ENCODE data around the gene SLC7A6. TPM values are rescaled to one million over a fixed set of nuclear protein-coding genes. Genes with fewer than 3 reads are reported as not detected.

Gene SLC7A6
- total and polyA plus RNA-seq, 2 of the 8 experiments (the other 6 are each of a cell fraction or from before 2014, with no cell fraction given) = 28.0 to 37.8 TPM

- ChIA-PET CTCF (ENCODE audit: partially characterized antibody) (interaction anchor here (2.8 kb wide), 1 partner anchor 129 kb away, joined by 9 read pairs; no protein-coding TSS in a partner anchor), POLR2A (ENCODE audit: partially characterized antibody) (no interaction called here)
- no peak for FAIRE-seq
Observed at GRCh38 chr16:68223072-68223471, 41.3 kb upstream of the SLC7A6 start.

More at GRCh38 chr16:68223072-68223471, 41.3 kb upstream of the SLC7A6 start:
- H2BK12ac ChIP-seq (ENCODE audit: low read depth, low read length) = no peak overlapping the region
- H3K4me3 ChIP-seq (ENCODE audit: extremely low read depth in 1 of 4, insufficient read depth in 2 of 4, low read depth in 3 of 4, low read length in 4 of 4) = no peak overlapping the region
- 86% methylated on average over 1 of the region's 1 CpG; no CpG with 5 or more reads in 1 of the 2 experiments for WGBS, 2 experiments (ENCODE audit: extremely low coverage in 1 of 2, insufficient coverage in 1 of 2, insufficient read length in 1 of 2, insufficient replicate concordance in 2 of 2, low coverage in 1 of 2, low lambda C conversion rate in 2 of 2, missing lambda C conversion rate in 1 of 2)
- H3K18ac ChIP-seq (ENCODE audit: extremely low read depth, low read length) = no peak overlapping the region
- no peak overlapping the region for H2BK5ac ChIP-seq (ENCODE audit: low read depth, low read length)
- peaks cover 0 to 2% (median 0%) of the 10 kb centered on the region in 4 experiments; a peak in 1 of 7 replicates for H3K4me1 ChIP-seq (replicated peaks in 1 of 4; ENCODE audit: control insufficient read depth in 3 of 4, insufficient read depth in 4 of 4, low read length in 3 of 4)
- H4K8ac ChIP-seq (ENCODE audit: extremely low read depth, insufficient read depth, low read length) = no peak overlapping the region
- no peak overlapping the region for H4K91ac ChIP-seq (replicated peaks; ENCODE audit: insufficient read length, low read length)
- no peak overlapping the region for H3K23ac ChIP-seq (ENCODE audit: insufficient read length)
- no peak overlapping the region for H2BK20ac ChIP-seq (ENCODE audit: low read length)
- H3K14ac ChIP-seq (ENCODE audit: insufficient read length) = no peak overlapping the region
- no peaks in the 10 kb centered on the region for H3K23me2 ChIP-seq (ENCODE audit: low read depth, low read length)
- no peak overlapping the region for H3K4me2 ChIP-seq (ENCODE audit: insufficient read depth in 1 of 2, low read depth in 2 of 2, low read length in 2 of 2)
- H3K56ac ChIP-seq (replicated peaks; ENCODE audit: insufficient read length, low read depth, low read length) = no peak overlapping the region
- peaks cover 0 to 4% (median 0%) of the 10 kb centered on the region in 4 experiments; a peak in 4 of 8 replicates for H3K36me3 ChIP-seq (ENCODE audit: control insufficient read depth in 2 of 4, insufficient read depth in 4 of 4, low read length in 3 of 4)
- no peaks in the 10 kb centered on the region for H3K27me3 ChIP-seq (replicated peaks in 1 of 4; ENCODE audit: control insufficient read depth in 3 of 4, extremely low read depth in 1 of 4, insufficient read depth in 3 of 4, low read length in 3 of 4)
- H4K20me1 ChIP-seq (replicated peaks in 1 of 2; ENCODE audit: control insufficient read depth in 1 of 2, insufficient read depth in 2 of 2, low read length in 2 of 2) = no peaks in the 10 kb centered on the region
- TF ChIP-seq YY1 (IDR thresholded peaks at IDR 0.05; ENCODE audit: low read depth, low read length) (no peak), ATF2 (IDR thresholded peaks at IDR 0.05; ENCODE audit: low read length) (no peak), USF2 (IDR thresholded peaks at IDR 0.05; ENCODE audit: low read length) (no peak), TBP (IDR thresholded peaks at IDR 0.05; ENCODE audit: low read depth, low read length) (no peak), RNF2 (IDR thresholded peaks at IDR 0.05; ENCODE audit: borderline replicate concordance, low read depth, low read length, missing control alignments, poor library complexity, severe bottlenecking) (no peak), TAF1 (IDR thresholded peaks at IDR 0.05; ENCODE audit: low read depth, low read length) (no peak), RFX5 (IDR thresholded peaks at IDR 0.05; ENCODE audit: borderline replicate concordance, low read depth, low read length) (no peak), ASH2L (IDR thresholded peaks at IDR 0.05; ENCODE audit: low read length) (no peak)
- H2AFZ ChIP-seq (ENCODE audit: low read length) = no peak overlapping the region
- H2AK5ac ChIP-seq (ENCODE audit: low read depth, low read length) = no peak overlapping the region
- no peaks in the 10 kb centered on the region for H3K79me1 ChIP-seq (ENCODE audit: low read depth, low read length)
- no peak for DNase-seq (ENCODE audit: low read depth in 1 of 2, low spot score in 2 of 2)
- no peak overlapping the region for H2BK120ac ChIP-seq (replicated peaks; ENCODE audit: low read depth, low read length)
- H3K27ac ChIP-seq (ENCODE audit: low read depth, low read length) = no peak overlapping the region
- no peak overlapping the region for H3K9ac ChIP-seq (replicated peaks in 1 of 4; ENCODE audit: extremely low read depth in 1 of 4, low read depth in 3 of 4, low read length in 3 of 4)
- no peaks in the 10 kb centered on the region for H3K79me2 ChIP-seq (ENCODE audit: control insufficient read depth in 1 of 2, insufficient read depth in 2 of 2, low read length in 2 of 2)
- no peak overlapping the region for H3K4ac ChIP-seq (replicated peaks; ENCODE audit: insufficient read length, low read depth, low read length)
- no peak overlapping the region for H2BK15ac ChIP-seq (ENCODE audit: low read length)
- H3K9me3 ChIP-seq (ENCODE audit: insufficient read depth in 2 of 2, low read depth in 1 of 2, low read length in 1 of 2) = no peaks in the 10 kb centered on the region
- H4K5ac ChIP-seq (ENCODE audit: insufficient read length, low read depth, low read length) = no peak overlapping the region
